ENCODE data around the gene CCRL2. TPM values are rescaled to one million over a fixed set of nuclear protein-coding genes. Genes with fewer than 3 reads are reported as not detected.

CCRL2 gene
- total and polyA plus RNA-seq, 9 of the 15 experiments (the other 6 are each of a cell fraction or from before 2014, with no cell fraction given), result 3.4 to 5.7 (median 4.0) TPM

DNA sequence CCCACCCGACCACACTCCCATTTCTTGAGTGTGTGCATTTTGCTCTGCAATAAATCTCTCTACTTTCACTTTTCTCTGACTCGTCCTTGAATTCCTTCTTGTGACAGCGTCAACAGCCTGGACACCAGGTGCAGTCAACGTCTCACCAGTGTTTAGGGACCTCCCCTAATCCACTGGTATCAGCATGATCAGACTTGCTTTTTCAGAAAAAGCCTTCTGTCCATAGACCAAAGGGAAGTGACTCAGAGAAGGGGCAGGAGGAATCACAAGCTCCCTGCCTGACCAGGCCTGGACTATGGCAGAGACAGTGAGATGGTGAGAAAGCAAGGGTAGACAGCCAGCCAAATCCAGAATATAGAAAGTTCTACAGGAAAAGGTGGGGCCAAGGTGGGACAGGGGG is 20.9 kb upstream of the CCRL2 start (continued):
- TF ChIP-seq, protein P1, sequence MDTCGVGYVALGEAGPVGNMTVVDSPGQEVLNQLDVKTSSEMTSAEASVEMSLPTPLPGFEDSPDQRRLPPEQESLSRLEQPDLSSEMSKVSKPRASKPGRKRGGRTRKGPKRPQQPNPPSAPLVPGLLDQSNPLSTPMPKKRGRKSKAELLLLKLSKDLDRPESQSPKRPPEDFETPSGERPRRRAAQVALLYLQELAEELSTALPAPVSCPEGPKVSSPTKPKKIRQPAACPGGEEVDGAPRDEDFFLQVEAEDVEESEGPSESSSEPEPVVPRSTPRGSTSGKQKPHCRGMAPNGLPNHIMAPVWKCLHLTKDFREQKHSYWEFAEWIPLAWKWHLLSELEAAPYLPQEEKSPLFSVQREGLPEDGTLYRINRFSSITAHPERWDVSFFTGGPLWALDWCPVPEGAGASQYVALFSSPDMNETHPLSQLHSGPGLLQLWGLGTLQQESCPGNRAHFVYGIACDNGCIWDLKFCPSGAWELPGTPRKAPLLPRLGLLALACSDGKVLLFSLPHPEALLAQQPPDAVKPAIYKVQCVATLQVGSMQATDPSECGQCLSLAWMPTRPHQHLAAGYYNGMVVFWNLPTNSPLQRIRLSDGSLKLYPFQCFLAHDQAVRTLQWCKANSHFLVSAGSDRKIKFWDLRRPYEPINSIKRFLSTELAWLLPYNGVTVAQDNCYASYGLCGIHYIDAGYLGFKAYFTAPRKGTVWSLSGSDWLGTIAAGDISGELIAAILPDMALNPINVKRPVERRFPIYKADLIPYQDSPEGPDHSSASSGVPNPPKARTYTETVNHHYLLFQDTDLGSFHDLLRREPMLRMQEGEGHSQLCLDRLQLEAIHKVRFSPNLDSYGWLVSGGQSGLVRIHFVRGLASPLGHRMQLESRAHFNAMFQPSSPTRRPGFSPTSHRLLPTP (IDR thresholded peaks at IDR 0.05; ENCODE audit: borderline replicate concordance, extremely low read depth, insufficient read length), result no peak
- TF ChIP-seq IFI16 (CRISPR knock-in tag; IDR thresholded peaks at IDR 0.05) (no peak), BRF2 (IDR thresholded peaks at IDR 0.05; ENCODE audit: borderline replicate concordance, insufficient read depth, insufficient read length) (no peak), U2AF2 (optimal IDR thresholded peaks at IDR 0.05; ENCODE audit: low read depth, low read length) (no peak), ATF7 (IDR thresholded peaks at IDR 0.05) (0 out of 2 replicates have a peak, but pooled peaks have one; percentile 38), ZNF324 (CRISPR knock-in tag; IDR thresholded peaks at IDR 0.05) (no peak), CBX2 (IDR thresholded peaks at IDR 0.05; ENCODE audit: insufficient read depth, low read length, poor library complexity, severe bottlenecking) (no peak), ZNF282 (CRISPR knock-in tag; IDR thresholded peaks at IDR 0.05) (no peak), NR2F6 (CRISPR knock-in tag; IDR thresholded peaks at IDR 0.05) (no peak), BRD9 (IDR thresholded peaks at IDR 0.05; ENCODE audit: low read depth, partially characterized antibody) (no peak), NONO (IDR thresholded peaks at IDR 0.05; ENCODE audit: low read depth in 2 of 2, low read length in 1 of 2) (no peak), NBN (IDR thresholded peaks at IDR 0.05; ENCODE audit: low read depth) (peak; percentile 34; the same call in 1 of the 2 replicates), DIDO1 (tag; IDR thresholded peaks at IDR 0.05; ENCODE audit: low read depth) (no peak), ZNF3 (CRISPR knock-in tag; IDR thresholded peaks at IDR 0.05) (no peak), ZFX (CRISPR knock-in tag; IDR thresholded peaks at IDR 0.05) (peak; percentile 22; the same call in 1 of the 2 replicates), ZNF318 (IDR thresholded peaks at IDR 0.05; ENCODE audit: borderline replicate concordance in 1 of 2, low read depth in 1 of 2) (0 out of 4 replicates have a peak, but pooled peaks of 1 of the 2 experiments have one; percentile 16)
